Astrocyte of the cerebellum (primary cell): ENCODE measurements around the gene ITGA1.

Experiments used
- DNase-seq: peaks from one replicate; pipeline ENCODE4 v3.0.0-alpha.2; 2011; ENCODE audit warnings: low read depth
- H3K4me3 ChIP-seq: 2 replicates; pipeline ENCODE4 v1.5.1; 2011; ENCODE audit warnings: mild to moderate bottlenecking, low read depth, low read length, moderate library complexity
- CTCF ChIP-seq: IDR thresholded peaks from 2 replicates; pipeline ENCODE4 v1.5.1; 2012; ENCODE audit warnings: low read length, low read depth, moderate library complexity, mild to moderate bottlenecking; ENCODE audit errors: missing control alignments
- in situ Hi-C: cut with HindIII; loops from 2 replicates; pipeline ENCODE4 v1.10.0; 2017; ENCODE audit warnings: low sequenced_read_pairs

ITGA1 gene

GRCh38 chr5:52887066-52887465, 99.3 kb downstream of the ITGA1 start:
- TF ChIP-seq CTCF: no peak
- no peak for DNase-seq
- no peak overlapping the region for H3K4me3 ChIP-seq
- in situ Hi-C loops: no loop called here

- no peak overlapping the region for H3K4me3 ChIP-seq
- TF ChIP-seq CTCF: no peak
- DNase-seq: no peak
- in situ Hi-C loops: no loop called here
Observed at GRCh38 chr5:52888363-52888762, 100.6 kb downstream of the ITGA1 start.

GRCh38 chr5:52892242-52892878, 104.6 kb downstream of the ITGA1 start:
- no peak for TF ChIP-seq CTCF
- in situ Hi-C loops: no loop called here
- H3K4me3 ChIP-seq: no peak overlapping the region
- no peak for DNase-seq

GRCh38 chr5:52893105-52893504, 105.4 kb downstream of the ITGA1 start:
- no peak for TF ChIP-seq CTCF
- in situ Hi-C loops: no loop called here
- no peak overlapping the region for H3K4me3 ChIP-seq
- peak; percentile 49 for DNase-seq

GRCh38 chr5:52893863-52894262, 106.1 kb downstream of the ITGA1 start:
- in situ Hi-C loops: no loop called here
- no peak for TF ChIP-seq CTCF
- H3K4me3 ChIP-seq: no peak overlapping the region
- no peak for DNase-seq

GRCh38 chr5:52894451-52894850, 106.7 kb downstream of the ITGA1 start:
- no peak overlapping the region for H3K4me3 ChIP-seq
- no peak for DNase-seq
- TF ChIP-seq CTCF: no peak
- in situ Hi-C loops: no loop called here
